ENCODE data around the gene SPRR1A.
"Not testable (repeated sequence)": the region's sequence is repeated elsewhere in the genome, so short reads cannot be mapped to it uniquely, and the experiment has no call there.

Gene SPRR1A

GRCh38 chr1:152972196-152972886 lies 11.5 kb upstream of the SPRR1A start:
- DNase-seq (ENCODE audit: insufficient read length, low spot score) (no peak), FAIRE-seq (no peak)

GRCh38 chr1:152976688-152977087 lies 7.2 kb upstream of the SPRR1A start:
- FAIRE-seq = no peak
- no peak for DNase-seq (ENCODE audit: insufficient read length, low spot score)

- FAIRE-seq = no peak
- no peak for DNase-seq (ENCODE audit: insufficient read length, low spot score)
Measured at GRCh38 chr1:152977614-152978013, 6.3 kb upstream of the SPRR1A start.

- no peak for FAIRE-seq
- no peak for DNase-seq (ENCODE audit: insufficient read length, low spot score)
Measured at GRCh38 chr1:152980676-152981075, 3.2 kb upstream of the SPRR1A start.

GRCh38 chr1:152981146-152981871 lies 2.6 kb upstream of the SPRR1A start:
- FAIRE-seq (no peak), DNase-seq (ENCODE audit: insufficient read length, low spot score) (no peak)

- no peak for FAIRE-seq
- DNase-seq (ENCODE audit: insufficient read length, low spot score) = no peak
Measured at GRCh38 chr1:152982076-152982475, 1.8 kb upstream of the SPRR1A start.

GRCh38 chr1:152983234-152983633 lies 647 bp upstream of the SPRR1A start:
- FAIRE-seq (no peak), DNase-seq (ENCODE audit: insufficient read length, low spot score) (no peak)

- FAIRE-seq = no peak
- DNase-seq (ENCODE audit: insufficient read length, low spot score) = no peak
Measured at GRCh38 chr1:152986578-152986977, 2.7 kb downstream of the SPRR1A start.

GRCh38 chr1:152993186-152993585 lies 9.3 kb downstream of the SPRR1A start:
- FAIRE-seq (no peak), DNase-seq (ENCODE audit: insufficient read length, low spot score) (no peak)

- DNase-seq (ENCODE audit: insufficient read length, low spot score) = no peak
- no peak for FAIRE-seq
Measured at GRCh38 chr1:152995842-152996241, 12.0 kb downstream of the SPRR1A start.

- no peak for FAIRE-seq
- no peak for DNase-seq (ENCODE audit: insufficient read length, low spot score)
Measured at GRCh38 chr1:152996633-152997400, 12.9 kb downstream of the SPRR1A start.

- DNase-seq (ENCODE audit: insufficient read length, low spot score) (no peak), FAIRE-seq (no peak)
Measured at GRCh38 chr1:152997901-152998300, 14.0 kb downstream of the SPRR1A start.

GRCh38 chr1:152998476-152998875 lies 14.6 kb downstream of the SPRR1A start:
- DNase-seq (ENCODE audit: insufficient read length, low spot score) = no peak
- FAIRE-seq = no peak

GRCh38 chr1:152999818-153000217 lies 15.9 kb downstream of the SPRR1A start:
- FAIRE-seq = no peak

GRCh38 chr1:153000294-153000693 lies 16.4 kb downstream of the SPRR1A start:
- no peak for FAIRE-seq
- no peak for DNase-seq (ENCODE audit: insufficient read length, low spot score)

More at GRCh38 chr1:152999818-153000217, 15.9 kb downstream of the SPRR1A start:
- no peak for DNase-seq (ENCODE audit: insufficient read length, low spot score)

- no peak for DNase-seq (ENCODE audit: insufficient read length, low spot score)
- FAIRE-seq = no peak
Measured at GRCh38 chr1:153001382-153001781, 17.5 kb downstream of the SPRR1A start, which contains the start of gene SPRR3. SPRR3 (plus strand) TSS chr1:153001749; CDS start chr1:153003021, 1,272 bp downstream.

GRCh38 chr1:153011235-153011758 lies 27.4 kb downstream of the SPRR1A start:
- DNase-seq (ENCODE audit: insufficient read length, low spot score); FAIRE-seq: not testable (repeated sequence)

- not testable (repeated sequence) for DNase-seq (ENCODE audit: insufficient read length, low spot score); FAIRE-seq
Measured at GRCh38 chr1:153021829-153022228, 37.9 kb downstream of the SPRR1A start.

GRCh38 chr1:153022340-153022739 lies 38.5 kb downstream of the SPRR1A start:
- not testable (repeated sequence) for FAIRE-seq; DNase-seq (ENCODE audit: insufficient read length, low spot score)

- DNase-seq (ENCODE audit: insufficient read length, low spot score) (no peak), FAIRE-seq (no peak)
Measured at GRCh38 chr1:153023109-153023508, 39.2 kb downstream of the SPRR1A start.

GRCh38 chr1:153024413-153024812 lies 40.5 kb downstream of the SPRR1A start:
- FAIRE-seq = no peak
- no peak for DNase-seq (ENCODE audit: insufficient read length, low spot score)
